GM19351 (cell line): ENCODE data around the gene ASCL2.

Experiments
- ATAC-seq: cut with Tn5 transposase; IDR thresholded peaks from one replicate; pipeline ENCODE4 v1.9.1; 2021; ENCODE audit warnings: mild to moderate bottlenecking, moderate library complexity; ENCODE audit not compliant: unreplicated experiment

Gene ASCL2

GRCh38 chr11:2263071-2263565, 7.3 kb downstream of the ASCL2 start:
- ATAC-seq: no peak

GRCh38 chr11:2262301-2263070, 7.9 kb downstream of the ASCL2 start:
- ATAC-seq: no peak

GRCh38 chr11:2261436-2262230, 8.8 kb downstream of the ASCL2 start:
- ATAC-seq: no peak

- ATAC-seq: no peak
Measured at GRCh38 chr11:2260491-2261364, 9.7 kb downstream of the ASCL2 start.

- ATAC-seq: no peak
Measured at GRCh38 chr11:2259897-2260451, 10.4 kb downstream of the ASCL2 start.

- no peak for ATAC-seq
Measured at GRCh38 chr11:2259466-2259830, 10.9 kb downstream of the ASCL2 start.

GRCh38 chr11:2258501-2259465, 11.6 kb downstream of the ASCL2 start:
- no peak for ATAC-seq

- no peak for ATAC-seq
Measured at GRCh38 chr11:2256951-2257700, 13.3 kb downstream of the ASCL2 start.

- no peak for ATAC-seq
Measured at GRCh38 chr11:2256293-2256913, 14.0 kb downstream of the ASCL2 start.

- ATAC-seq: no peak
Measured at GRCh38 chr11:2252018-2252417, 18.4 kb downstream of the ASCL2 start.

- ATAC-seq: no peak
Measured at GRCh38 chr11:2251138-2251537, 19.2 kb downstream of the ASCL2 start.

- no peak for ATAC-seq
Measured at GRCh38 chr11:2250485-2250884, 19.9 kb downstream of the ASCL2 start.

GRCh38 chr11:2250041-2250440, 20.3 kb downstream of the ASCL2 start:
- no peak for ATAC-seq

GRCh38 chr11:2249189-2249916, 21.0 kb downstream of the ASCL2 start:
- no peak for ATAC-seq

GRCh38 chr11:2248762-2249161, 21.6 kb downstream of the ASCL2 start:
- no peak for ATAC-seq

GRCh38 chr11:2248242-2248641, 22.1 kb downstream of the ASCL2 start:
- ATAC-seq: no peak

- ATAC-seq: no peak
Measured at GRCh38 chr11:2247496-2247895, 22.9 kb downstream of the ASCL2 start.

- ATAC-seq: no peak
Measured at GRCh38 chr11:2240834-2241233, 29.6 kb downstream of the ASCL2 start.
